ENCODE measurements around the gene APLP2. TPM values are rescaled to one million over a fixed set of nuclear protein-coding genes. Genes with fewer than 3 reads are reported as not detected.
"Not testable (repeated sequence)": the region's sequence is repeated elsewhere in the genome, so short reads cannot be mapped to it uniquely, and the experiment has no call there.

APLP2 gene
- total and polyA plus RNA-seq, 4 donors = 235 to 532 (median 524) TPM

GRCh38 chr11:130192845-130193267 lies 123.2 kb downstream of the APLP2 start:
- Histone ChIP-seq H3K4me1 (ENCODE audit: control insufficient read depth in 5 of 5, insufficient read depth in 5 of 5, low read length in 5 of 5) (peaks cover 0 to under 1% (median 0%) of the 10 kb centered on the region in 5 donors), H3K36me3 (ENCODE audit: control insufficient read depth in 4 of 4, insufficient read depth in 4 of 4, low read length in 4 of 4) (peaks cover 0 to 13% (median 0%) of the 10 kb centered on the region in 4 donors), H3K4me3 (no peak overlapping the region), H3K9ac (ENCODE audit: insufficient read depth in 1 of 2, low read length in 2 of 2) (no peak overlapping the region), H3K27me3 (ENCODE audit: control insufficient read depth in 3 of 3, insufficient read depth in 3 of 3, low read length in 2 of 3) (no peaks in the 10 kb centered on the region), H3K27ac (ENCODE audit: low read depth in 1 of 2, low read length in 1 of 2) (no peak overlapping the region), H3K9me3 (ENCODE audit: control insufficient read depth in 4 of 4, insufficient read depth in 3 of 4, low read length in 3 of 4) (peaks cover 0 to 1% (median 0%) of the 10 kb centered on the region in 4 donors)
- no peak for TF ChIP-seq CTCF (IDR thresholded peaks at IDR 0.05; ENCODE audit: control extremely low read depth, extremely low read depth)
- 61 to 78% methylated on average over 4 of the region's 4 CpGs for WGBS, 2 donors
- DNase-seq = no peak
- no peak for ATAC-seq (ENCODE audit: insufficient read depth, low FRiP score)

DNA sequence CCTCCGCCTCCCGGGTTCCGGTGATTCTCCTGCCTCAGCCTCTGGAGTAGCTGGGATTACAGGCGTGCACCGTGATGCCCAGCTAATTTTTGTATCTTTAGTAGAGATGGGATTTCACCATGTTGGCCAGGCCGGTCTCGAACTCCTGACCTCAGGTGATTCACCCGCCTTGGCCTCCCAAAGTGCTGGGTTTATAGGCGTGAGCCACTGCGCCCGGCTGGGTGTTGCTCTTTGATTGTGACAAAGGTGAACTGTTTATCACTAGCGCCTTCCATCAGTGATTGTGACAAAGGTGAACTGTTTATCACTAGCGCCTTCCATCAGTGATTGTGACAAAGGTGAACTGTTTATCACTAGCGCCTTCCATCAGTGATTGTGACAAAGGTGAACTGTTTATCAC lies 123.9 kb downstream of the APLP2 start:
- not testable (repeated sequence) for H3K27me3 ChIP-seq (ENCODE audit: control insufficient read depth in 3 of 3, insufficient read depth in 3 of 3, low read length in 2 of 3); H3K4me1 ChIP-seq (ENCODE audit: control insufficient read depth in 5 of 5, insufficient read depth in 5 of 5, low read length in 5 of 5); DNase-seq; H3K9me3 ChIP-seq (ENCODE audit: control insufficient read depth in 4 of 4, insufficient read depth in 3 of 4, low read length in 3 of 4); H3K4me3 ChIP-seq; H3K9ac ChIP-seq (ENCODE audit: insufficient read depth in 1 of 2, low read length in 2 of 2); H3K27ac ChIP-seq (ENCODE audit: low read depth in 1 of 2, low read length in 1 of 2); ATAC-seq (ENCODE audit: insufficient read depth, low FRiP score)
- peaks cover 0 to 18% (median 0%) of the 10 kb centered on the region in 4 donors for H3K36me3 ChIP-seq (ENCODE audit: control insufficient read depth in 4 of 4, insufficient read depth in 4 of 4, low read length in 4 of 4)
- 95 to 97% methylated on average over 14 of the region's 14 CpGs for WGBS, 2 donors

Small RNA genes lying within 50 kb of the gene (small RNA-seq; reads per million reads assigned to genes)
- gene RF00015 (ENCODE audit: low replicate concordance) (not detected), gene RPL34P21 (ENCODE audit: low replicate concordance) (not detected)

Other genes starting within 250 kb of the APLP2 start
- gene NFRKB, start 174.3 kb upstream of the APLP2 start, total RNA-seq = 10 to 100 TPM; 23.2 to 31.9 TPM
- 10 to 100 TPM in 1 of 2 donors, 1 to 10 TPM in 1; 8.1 to 11.9 TPM for gene NFRKB, start 174.3 kb upstream of the APLP2 start, polyA plus RNA-seq
- gene PRDM10, start 67.1 kb upstream of the APLP2 start, total RNA-seq = 10 to 100 TPM in 1 of 2 donors, 1 to 10 TPM in 1; 8.7 to 19.0 TPM
- gene PRDM10, start 67.1 kb upstream of the APLP2 start, polyA plus RNA-seq = 1 to 10 TPM; 2.3 to 2.7 TPM
- gene ST14, start 89.9 kb downstream of the APLP2 start, total RNA-seq = 10 to 100 TPM; 24.3 to 81.1 TPM
- 10 to 100 TPM; 37.7 to 70.5 TPM for gene ST14, start 89.9 kb downstream of the APLP2 start, polyA plus RNA-seq
- gene ZBTB44, start 245.0 kb downstream of the APLP2 start, total RNA-seq = 10 to 100 TPM; 30.1 to 72.7 TPM
- gene ZBTB44, start 245.0 kb downstream of the APLP2 start, polyA plus RNA-seq = 10 to 100 TPM in 1 of 2 donors, 1 to 10 TPM in 1; 8.6 to 11.4 TPM